MCF 10A (cell line): ENCODE data around the gene MCC. TPM values are rescaled to one million over a fixed set of nuclear protein-coding genes. Genes with fewer than 3 reads are reported as not detected.

Experiments used
- BruUV-seq: library from RNA; stranded (reverse); fragments of 400-500 nt; replicated peaks from 2 replicates; lab custom pipeline; 2021; lab: Mats Ljungman, UMichigan
- CTCF ChIA-PET: fragments of 300-600 bp; sonication (Branson Sonifier 250); formaldehyde crosslinking; extraction: SDS; loops from one replicate; lab custom pipeline; 2021; ENCODE audit warnings: antibody characterized with exemption, inconsistent platforms; lab: Yijun Ruan, JAX
- POLR2A ChIA-PET: fragments of 300-600, 350-650 bp; sonication (Branson Sonifier 250); formaldehyde crosslinking; extraction: SDS; loops from one replicate; lab custom pipeline; 2020; ENCODE audit warnings: antibody characterized with exemption, inconsistent platforms; lab: Yijun Ruan, JAX
- DNase-seq: peaks from one replicate; pipeline ENCODE4 v3.0.0-alpha.2; 2018; ENCODE audit not compliant: unreplicated experiment
- H3K27ac Mint-ChIP-seq: one replicate; pipeline ENCODE4 v1.8.0; 2022; ENCODE audit warnings: mild to moderate bottlenecking, low read depth, mixed read lengths; ENCODE audit not compliant: unreplicated experiment
- H3K27me3 Mint-ChIP-seq: one replicate; pipeline ENCODE4 v1.8.0; 2022; ENCODE audit warnings: mixed read lengths; ENCODE audit not compliant: insufficient read depth, unreplicated experiment
- H3K36me3 Mint-ChIP-seq: one replicate; pipeline ENCODE4 v1.8.0; 2022; ENCODE audit warnings: mild to moderate bottlenecking, moderate library complexity, mixed read lengths; ENCODE audit not compliant: insufficient read depth, unreplicated experiment
- H3K4me1 Mint-ChIP-seq: one replicate; pipeline ENCODE4 v1.8.0; 2022; ENCODE audit warnings: mixed read lengths; ENCODE audit not compliant: insufficient read depth, unreplicated experiment
- H3K4me3 Mint-ChIP-seq: one replicate; pipeline ENCODE4 v1.8.0; 2022; ENCODE audit warnings: mild to moderate bottlenecking, moderate library complexity, mixed read lengths; ENCODE audit not compliant: unreplicated experiment
- H3K9me3 Mint-ChIP-seq: one replicate; pipeline ENCODE4 v1.8.0; 2022; ENCODE audit warnings: mixed read lengths; ENCODE audit not compliant: unreplicated experiment
- intact Hi-C: fragments of 100-400 bp; cut with micrococcal nuclease; formaldehyde crosslinking; loops from 2 replicates; pipeline ENCODE4 v1.14.1; 2022
- total RNA-seq: library from RNA; stranded (reverse); gene quantifications from 2 replicates; pipeline ENCODE4 v1.2.3, GENCODE V29; 2022
- TF ChIP-seq, protein P1 (sequence below): fragments of 200-600 bp; IDR thresholded peaks from one replicate; pipeline ENCODE4 v1.8.0; 2022; ENCODE audit warnings: antibody characterized with exemption, mild to moderate bottlenecking; ENCODE audit not compliant: unreplicated experiment

MCC gene
- total RNA-seq, 1 experiment from 2014 or later, result 25.3 TPM

DNA sequence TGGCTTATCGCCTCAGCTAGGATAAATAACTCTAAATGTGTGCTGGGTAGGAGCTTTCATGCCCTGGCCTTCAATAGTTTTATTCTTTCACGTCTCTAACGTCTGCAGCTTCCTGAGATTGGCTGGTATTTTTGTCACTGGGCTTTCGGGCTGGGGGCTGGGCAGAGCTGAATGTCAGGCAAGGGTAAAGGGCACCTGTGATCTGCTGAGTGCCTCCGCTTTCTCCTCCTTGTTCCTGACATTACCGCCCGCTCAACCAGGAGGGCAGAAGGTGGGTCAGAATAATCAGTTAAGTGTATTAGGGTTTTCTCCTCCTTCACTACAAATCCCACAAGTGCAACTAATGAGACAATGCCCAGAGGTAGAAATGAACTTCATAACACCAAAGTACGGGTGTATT is 270.1 kb downstream of the MCC start:
- no peak for DNase-seq
- H3K27ac Mint-ChIP-seq, result no peak overlapping the region
- ChIA-PET POLR2A (interaction anchor here (0.6 to 1.8 kb wide), 4 partner anchors 8 to 49 kb away, joined by 3 to 7 read pairs (median 6); no protein-coding TSS in a partner anchor), CTCF (interaction anchor here (0.6 to 1.0 kb wide), 2 partner anchors 12 to 80 kb away, joined by 3 read pairs; no protein-coding TSS in a partner anchor)
- H3K4me1 Mint-ChIP-seq, result no peaks in the 10 kb centered on the region
- BruUV-seq, result no TSS peak
- TF ChIP-seq, protein P1, sequence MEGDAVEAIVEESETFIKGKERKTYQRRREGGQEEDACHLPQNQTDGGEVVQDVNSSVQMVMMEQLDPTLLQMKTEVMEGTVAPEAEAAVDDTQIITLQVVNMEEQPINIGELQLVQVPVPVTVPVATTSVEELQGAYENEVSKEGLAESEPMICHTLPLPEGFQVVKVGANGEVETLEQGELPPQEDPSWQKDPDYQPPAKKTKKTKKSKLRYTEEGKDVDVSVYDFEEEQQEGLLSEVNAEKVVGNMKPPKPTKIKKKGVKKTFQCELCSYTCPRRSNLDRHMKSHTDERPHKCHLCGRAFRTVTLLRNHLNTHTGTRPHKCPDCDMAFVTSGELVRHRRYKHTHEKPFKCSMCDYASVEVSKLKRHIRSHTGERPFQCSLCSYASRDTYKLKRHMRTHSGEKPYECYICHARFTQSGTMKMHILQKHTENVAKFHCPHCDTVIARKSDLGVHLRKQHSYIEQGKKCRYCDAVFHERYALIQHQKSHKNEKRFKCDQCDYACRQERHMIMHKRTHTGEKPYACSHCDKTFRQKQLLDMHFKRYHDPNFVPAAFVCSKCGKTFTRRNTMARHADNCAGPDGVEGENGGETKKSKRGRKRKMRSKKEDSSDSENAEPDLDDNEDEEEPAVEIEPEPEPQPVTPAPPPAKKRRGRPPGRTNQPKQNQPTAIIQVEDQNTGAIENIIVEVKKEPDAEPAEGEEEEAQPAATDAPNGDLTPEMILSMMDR, result no peak
- H3K9me3 Mint-ChIP-seq, result no peaks in the 10 kb centered on the region
- H3K27me3 Mint-ChIP-seq, result no peaks in the 10 kb centered on the region
- H3K36me3 Mint-ChIP-seq, result no peaks in the 10 kb centered on the region
- no peak overlapping the region for H3K4me3 Mint-ChIP-seq
- intact Hi-C loops, result no loop called here

DNA sequence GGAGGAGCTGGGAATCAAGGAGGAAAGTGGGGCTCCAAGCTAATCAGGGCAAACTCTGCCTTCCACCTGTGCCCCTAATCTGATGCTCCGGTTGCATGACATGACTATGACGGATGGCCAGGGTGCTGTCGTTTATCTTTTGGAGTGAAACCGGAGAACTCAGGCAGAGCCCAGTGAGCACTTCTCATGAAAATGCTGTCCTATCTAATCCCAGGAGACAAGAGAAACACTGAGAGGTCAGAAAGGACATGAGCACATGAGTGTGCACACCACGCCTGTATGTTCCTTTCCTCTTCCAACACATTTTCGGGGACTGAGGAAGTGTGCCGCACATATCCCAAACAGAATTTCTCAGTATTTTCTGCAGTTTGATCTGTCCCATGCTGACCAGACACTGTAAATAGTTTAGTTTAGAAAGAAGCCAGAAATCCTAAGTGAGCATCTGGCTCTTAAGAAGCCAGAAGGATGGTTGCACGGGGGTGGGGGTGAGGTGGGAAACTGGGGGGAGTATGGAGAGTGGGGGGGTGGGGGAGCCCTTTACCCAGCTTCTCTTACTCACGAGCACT is 270.6 kb downstream of the MCC start:
- intact Hi-C loops, result no loop called here
- CTCF ChIA-PET, result interaction anchor here (0.6 to 0.9 kb wide), 3 partner anchors 11 to 80 kb away, joined by 3 to 4 read pairs (median 4); no protein-coding TSS in a partner anchor

DNA sequence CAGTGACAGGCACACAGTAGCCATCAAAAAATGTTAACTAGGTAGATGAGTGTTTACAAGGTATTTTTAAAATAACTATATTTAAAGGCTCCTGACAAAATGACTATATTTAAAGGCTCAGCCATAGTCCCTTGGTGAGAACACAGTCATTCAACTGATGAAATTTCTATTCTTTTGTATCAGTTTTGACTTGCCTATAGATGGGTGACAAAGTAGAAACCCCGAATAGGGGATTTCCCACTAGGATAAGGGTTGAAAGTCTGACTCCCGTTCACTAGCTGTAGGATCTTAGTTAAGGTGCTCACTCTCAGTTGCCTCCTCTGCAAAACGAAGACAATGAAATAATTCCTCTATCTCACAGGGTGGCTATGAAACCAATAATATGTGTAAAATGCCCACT is 271.7 kb downstream of the MCC start:
- Mint-ChIP-seq H3K9me3 (no peaks in the 10 kb centered on the region), H3K36me3 (no peaks in the 10 kb centered on the region), H3K4me3 (no peak overlapping the region), H3K27ac (no peak overlapping the region), H3K4me1 (no peaks in the 10 kb centered on the region), H3K27me3 (no peaks in the 10 kb centered on the region)
- intact Hi-C loops, result no loop called here
- TF ChIP-seq, protein P1, result no peak
- ChIA-PET POLR2A (interaction anchor here (1.7 kb wide), 1 partner anchor 15 kb away, joined by 4 read pairs; no protein-coding TSS in a partner anchor), CTCF (interaction anchor here (0.9 to 1.1 kb wide), 2 partner anchors 10 to 163 kb away, joined by 4 read pairs; no protein-coding TSS in a partner anchor)
- BruUV-seq, result no TSS peak
- no peak for DNase-seq

More for the DNA sequence above, 270.6 kb downstream of the MCC start:
- H3K9me3 Mint-ChIP-seq, result no peaks in the 10 kb centered on the region
- no peaks in the 10 kb centered on the region for H3K4me1 Mint-ChIP-seq
- H3K36me3 Mint-ChIP-seq, result no peaks in the 10 kb centered on the region
- no peak overlapping the region for H3K27ac Mint-ChIP-seq
- POLR2A ChIA-PET, result interaction anchor here (0.7 to 1.8 kb wide), 4 partner anchors 8 to 76 kb away, joined by 4 to 7 read pairs (median 6); no protein-coding TSS in a partner anchor
- H3K27me3 Mint-ChIP-seq, result no peaks in the 10 kb centered on the region
- H3K4me3 Mint-ChIP-seq, result no peak overlapping the region
- no peak for DNase-seq
- BruUV-seq, result no TSS peak
- TF ChIP-seq, protein P1, result no peak

DNA sequence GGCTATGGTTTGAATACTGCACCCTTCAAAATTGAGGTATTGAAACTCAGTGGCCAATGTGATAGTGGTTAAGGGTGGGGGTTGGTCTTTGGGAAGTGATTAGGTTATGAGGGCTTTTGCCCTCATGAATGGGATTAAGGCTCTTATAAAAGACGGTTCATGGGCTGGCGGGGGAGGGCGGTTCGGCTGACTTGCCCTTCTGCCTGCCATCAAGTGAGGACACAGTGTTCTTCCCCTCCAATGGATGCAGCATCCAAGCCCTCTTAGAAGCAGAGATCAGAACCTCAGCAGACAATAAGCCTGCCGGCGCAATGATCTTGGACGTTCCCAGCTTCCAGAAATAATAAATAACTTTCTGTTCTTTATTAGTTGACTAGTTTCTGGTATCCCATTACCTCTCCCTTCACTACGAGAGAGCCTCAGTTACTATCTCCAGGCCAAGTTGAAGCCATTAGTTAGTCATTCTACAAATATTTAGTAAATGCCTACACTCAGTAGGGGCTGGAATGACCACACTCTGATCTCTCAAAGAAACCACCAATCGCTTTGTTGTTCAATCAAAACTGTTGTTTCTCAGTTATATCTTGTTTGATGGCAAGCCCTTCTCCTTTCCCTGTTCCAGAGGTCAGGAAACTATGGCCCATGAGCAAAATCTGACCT is 272.7 kb downstream of the MCC start:
- Mint-ChIP-seq H3K4me1 (no peaks in the 10 kb centered on the region), H3K27me3 (no peaks in the 10 kb centered on the region), H3K9me3 (no peaks in the 10 kb centered on the region), H3K4me3 (no peak overlapping the region), H3K36me3 (no peaks in the 10 kb centered on the region), H3K27ac (no peak overlapping the region)
- DNase-seq, result no peak
- no TSS peak for BruUV-seq
- CTCF ChIA-PET, result no interaction called here
- POLR2A ChIA-PET, result no interaction called here
- intact Hi-C loops, result no loop called here
- TF ChIP-seq, protein P1, result no peak
